ENCODE results near the gene MACROD2. TPM values are rescaled to one million over a fixed set of nuclear protein-coding genes. Genes with fewer than 3 reads are reported as not detected.

The MACROD2 gene
- total RNA-seq, 1 experiment from 2014 or later = 1.4 TPM

GRCh38 chr20:15702161-15702560 lies 1706.8 kb downstream of the MACROD2 start:
- POLR2A ChIA-PET (ENCODE audit: low non-redundant PET) = no interaction called here
- TF ChIP-seq EZH2 (IDR thresholded peaks at IDR 0.05; ENCODE audit: borderline replicate concordance, low read depth, low read length, poor library complexity, severe bottlenecking) = no peak
- no peak for TF ChIP-seq CTCF (conservative IDR thresholded peaks at IDR 0.05; ENCODE audit: low read depth, low read length)
- intact Hi-C loops (cut with micrococcal nuclease; ENCODE audit: unreplicated experiment) = no loop called here
- no peaks in the 10 kb centered on the region for H3K27me3 ChIP-seq (replicated peaks; ENCODE audit: insufficient read depth, low read depth, low read length, poor library complexity)
- H3K9me3 ChIP-seq (ENCODE audit: low read depth, low read length, poor library complexity, severe bottlenecking) = peaks cover 7% of the 10 kb centered on the region
- no peak overlapping the region for H3K4me3 ChIP-seq (ENCODE audit: low read depth, low read length, poor library complexity, severe bottlenecking)
- no peaks in the 10 kb centered on the region for H3K36me3 ChIP-seq (ENCODE audit: insufficient read depth, low read length, poor library complexity, severe bottlenecking)
- H3K4me1 ChIP-seq (ENCODE audit: insufficient read depth, low read length, poor library complexity, severe bottlenecking) = no peaks in the 10 kb centered on the region
- BruUV-seq (replicated peaks) = no TSS peak
- CTCF ChIA-PET = no interaction called here
- no peak for DNase-seq (ENCODE audit: low spot score)
- H3K27ac ChIP-seq (ENCODE audit: low read depth, low read length, poor library complexity, severe bottlenecking) = no peak overlapping the region

- Histone ChIP-seq H3K9me3 (ENCODE audit: low read depth, low read length, poor library complexity, severe bottlenecking) (peaks cover 7% of the 10 kb centered on the region), H3K36me3 (ENCODE audit: insufficient read depth, low read length, poor library complexity, severe bottlenecking) (no peaks in the 10 kb centered on the region), H3K27ac (ENCODE audit: low read depth, low read length, poor library complexity, severe bottlenecking) (no peak overlapping the region), H3K4me1 (ENCODE audit: insufficient read depth, low read length, poor library complexity, severe bottlenecking) (no peaks in the 10 kb centered on the region), H3K27me3 (replicated peaks; ENCODE audit: insufficient read depth, low read depth, low read length, poor library complexity) (no peaks in the 10 kb centered on the region), H3K4me3 (ENCODE audit: low read depth, low read length, poor library complexity, severe bottlenecking) (no peak overlapping the region)
- intact Hi-C loops (cut with micrococcal nuclease; ENCODE audit: unreplicated experiment) = no loop called here
- no peak for TF ChIP-seq EZH2 (IDR thresholded peaks at IDR 0.05; ENCODE audit: borderline replicate concordance, low read depth, low read length, poor library complexity, severe bottlenecking)
- no peak for TF ChIP-seq CTCF (conservative IDR thresholded peaks at IDR 0.05; ENCODE audit: low read depth, low read length)
- ChIA-PET POLR2A (ENCODE audit: low non-redundant PET) (no interaction called here), CTCF (no interaction called here)
- BruUV-seq (replicated peaks) = no TSS peak
- no peak for DNase-seq (ENCODE audit: low spot score)
Observed at GRCh38 chr20:15703171-15703911, 1708.0 kb downstream of the MACROD2 start.

- intact Hi-C loops (cut with micrococcal nuclease; ENCODE audit: unreplicated experiment) = no loop called here
- Histone ChIP-seq H3K4me1 (ENCODE audit: insufficient read depth, low read length, poor library complexity, severe bottlenecking) (no peaks in the 10 kb centered on the region), H3K27me3 (replicated peaks; ENCODE audit: insufficient read depth, low read depth, low read length, poor library complexity) (no peaks in the 10 kb centered on the region), H3K36me3 (ENCODE audit: insufficient read depth, low read length, poor library complexity, severe bottlenecking) (no peaks in the 10 kb centered on the region), H3K27ac (ENCODE audit: low read depth, low read length, poor library complexity, severe bottlenecking) (no peak overlapping the region), H3K4me3 (ENCODE audit: low read depth, low read length, poor library complexity, severe bottlenecking) (no peak overlapping the region), H3K9me3 (ENCODE audit: low read depth, low read length, poor library complexity, severe bottlenecking) (peaks cover 7% of the 10 kb centered on the region)
- no TSS peak for BruUV-seq (replicated peaks)
- ChIA-PET POLR2A (ENCODE audit: low non-redundant PET) (no interaction called here), CTCF (no interaction called here)
- no peak for DNase-seq (ENCODE audit: low spot score)
- TF ChIP-seq EZH2 (IDR thresholded peaks at IDR 0.05; ENCODE audit: borderline replicate concordance, low read depth, low read length, poor library complexity, severe bottlenecking) (no peak), CTCF (conservative IDR thresholded peaks at IDR 0.05; ENCODE audit: low read depth, low read length) (no peak)
Observed at GRCh38 chr20:15705975-15706374, 1710.7 kb downstream of the MACROD2 start.
